ENCODE measurements around the gene USP49.

DNA sequence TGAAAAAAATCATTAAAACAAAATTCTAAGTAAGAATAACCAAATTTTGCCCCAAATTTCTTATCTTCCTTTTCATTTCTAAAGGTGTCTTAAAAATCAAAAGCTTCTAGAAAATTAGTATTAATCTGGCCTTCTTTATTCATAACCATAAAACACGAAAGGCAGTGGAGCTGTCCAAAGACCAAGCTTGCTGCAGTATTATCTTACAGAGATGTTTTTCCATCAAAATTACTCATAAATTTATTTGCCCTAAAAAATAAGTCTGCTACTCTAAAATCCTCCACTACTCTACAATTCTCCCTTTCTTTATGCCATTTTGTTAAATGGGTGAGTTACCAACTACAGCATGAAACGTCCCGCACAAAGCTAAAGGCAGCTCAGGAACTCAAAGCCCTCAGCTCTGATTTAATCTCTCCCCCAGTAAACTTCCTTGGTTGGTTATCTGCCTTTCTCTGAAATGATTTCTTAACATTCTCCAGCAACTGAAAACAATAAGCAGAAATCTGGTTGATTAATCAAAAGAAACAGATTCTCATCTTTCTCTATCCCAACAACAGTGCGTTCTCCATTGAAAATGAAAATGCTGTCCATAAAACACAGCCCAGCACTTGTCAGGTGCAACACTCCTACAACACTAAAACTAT, 2.1 kb downstream of the USP49 start:
- TF ChIP-seq, protein P1, sequence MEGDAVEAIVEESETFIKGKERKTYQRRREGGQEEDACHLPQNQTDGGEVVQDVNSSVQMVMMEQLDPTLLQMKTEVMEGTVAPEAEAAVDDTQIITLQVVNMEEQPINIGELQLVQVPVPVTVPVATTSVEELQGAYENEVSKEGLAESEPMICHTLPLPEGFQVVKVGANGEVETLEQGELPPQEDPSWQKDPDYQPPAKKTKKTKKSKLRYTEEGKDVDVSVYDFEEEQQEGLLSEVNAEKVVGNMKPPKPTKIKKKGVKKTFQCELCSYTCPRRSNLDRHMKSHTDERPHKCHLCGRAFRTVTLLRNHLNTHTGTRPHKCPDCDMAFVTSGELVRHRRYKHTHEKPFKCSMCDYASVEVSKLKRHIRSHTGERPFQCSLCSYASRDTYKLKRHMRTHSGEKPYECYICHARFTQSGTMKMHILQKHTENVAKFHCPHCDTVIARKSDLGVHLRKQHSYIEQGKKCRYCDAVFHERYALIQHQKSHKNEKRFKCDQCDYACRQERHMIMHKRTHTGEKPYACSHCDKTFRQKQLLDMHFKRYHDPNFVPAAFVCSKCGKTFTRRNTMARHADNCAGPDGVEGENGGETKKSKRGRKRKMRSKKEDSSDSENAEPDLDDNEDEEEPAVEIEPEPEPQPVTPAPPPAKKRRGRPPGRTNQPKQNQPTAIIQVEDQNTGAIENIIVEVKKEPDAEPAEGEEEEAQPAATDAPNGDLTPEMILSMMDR (IDR thresholded peaks at IDR 0.05) = no peak
- TF ChIP-seq POLR2AphosphoS5 (IDR thresholded peaks at IDR 0.05) = no peak

Measured in transverse colon (tissue), 4 donors.